ENCODE data around the gene LTA4H. TPM values are rescaled to one million over a fixed set of nuclear protein-coding genes. Genes with fewer than 3 reads are reported as not detected.

LTA4H gene
- total RNA-seq, 3 donors from 2014 or later, result 66.5 to 94.5 (median 67.4) TPM

DNA sequence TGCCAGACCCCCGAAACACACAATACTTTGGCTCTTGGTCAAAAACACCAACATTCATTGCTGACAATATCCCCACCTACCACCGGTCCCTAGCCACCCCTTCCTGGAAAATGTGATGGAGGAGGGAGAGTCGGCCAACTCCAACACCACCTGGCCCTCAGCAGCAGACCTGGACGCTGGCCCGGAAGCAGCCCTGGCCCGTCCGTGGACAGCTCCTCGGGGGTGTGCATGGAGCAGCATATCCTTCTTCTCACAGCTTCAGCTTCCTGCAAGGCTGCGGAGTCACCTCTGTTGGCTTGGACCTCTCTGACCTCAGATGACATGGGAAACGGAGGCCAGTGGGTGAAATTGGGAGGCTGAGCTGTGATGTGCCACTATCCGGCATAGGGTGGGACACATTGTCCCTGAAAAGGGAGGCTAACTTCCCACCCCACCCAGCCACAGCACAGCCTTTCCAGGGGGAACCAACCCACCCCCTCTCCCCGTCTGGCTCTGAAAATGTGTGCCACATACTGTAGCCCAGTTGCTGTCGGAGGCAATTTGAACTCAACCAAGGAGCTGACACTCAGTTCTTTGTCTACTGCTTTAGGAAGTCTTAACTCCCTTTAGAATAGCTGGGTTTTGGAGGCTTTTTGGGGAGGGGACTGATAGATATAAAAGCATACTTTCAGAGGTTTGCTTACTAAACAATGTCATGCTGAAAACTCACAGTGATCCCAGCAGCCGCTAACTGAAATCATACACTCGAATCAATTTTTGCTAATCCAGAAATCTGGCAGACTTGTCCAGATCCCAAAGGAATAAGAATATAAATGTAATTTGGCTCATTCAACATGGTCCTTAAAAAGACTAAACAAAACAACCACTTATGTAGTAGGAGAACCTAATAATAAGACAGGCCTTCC is 43.1 kb upstream of the LTA4H start:
- TF ChIP-seq POLR2A (IDR thresholded peaks at IDR 0.05) (no peak), POLR2AphosphoS5 (IDR thresholded peaks at IDR 0.05) (peak in 2 of 3 donors; percentile 46 to 64)
- TF ChIP-seq, protein P1, sequence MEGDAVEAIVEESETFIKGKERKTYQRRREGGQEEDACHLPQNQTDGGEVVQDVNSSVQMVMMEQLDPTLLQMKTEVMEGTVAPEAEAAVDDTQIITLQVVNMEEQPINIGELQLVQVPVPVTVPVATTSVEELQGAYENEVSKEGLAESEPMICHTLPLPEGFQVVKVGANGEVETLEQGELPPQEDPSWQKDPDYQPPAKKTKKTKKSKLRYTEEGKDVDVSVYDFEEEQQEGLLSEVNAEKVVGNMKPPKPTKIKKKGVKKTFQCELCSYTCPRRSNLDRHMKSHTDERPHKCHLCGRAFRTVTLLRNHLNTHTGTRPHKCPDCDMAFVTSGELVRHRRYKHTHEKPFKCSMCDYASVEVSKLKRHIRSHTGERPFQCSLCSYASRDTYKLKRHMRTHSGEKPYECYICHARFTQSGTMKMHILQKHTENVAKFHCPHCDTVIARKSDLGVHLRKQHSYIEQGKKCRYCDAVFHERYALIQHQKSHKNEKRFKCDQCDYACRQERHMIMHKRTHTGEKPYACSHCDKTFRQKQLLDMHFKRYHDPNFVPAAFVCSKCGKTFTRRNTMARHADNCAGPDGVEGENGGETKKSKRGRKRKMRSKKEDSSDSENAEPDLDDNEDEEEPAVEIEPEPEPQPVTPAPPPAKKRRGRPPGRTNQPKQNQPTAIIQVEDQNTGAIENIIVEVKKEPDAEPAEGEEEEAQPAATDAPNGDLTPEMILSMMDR (IDR thresholded peaks at IDR 0.05), result no peak
- H3K4me1 ChIP-seq, result no peaks in the 10 kb centered on the region
- peak overlapping the region in 1 of 3 donors; percentile 2 for H3K4me3 ChIP-seq
- H3K27me3 ChIP-seq, result no peaks in the 10 kb centered on the region
- no peaks in the 10 kb centered on the region for H3K9me3 ChIP-seq
- peak; percentile 26 to 58 for DNase-seq (ENCODE audit: low spot score in 2 of 2)
- peak overlapping the region in 1 of 2 donors; percentile 61 for H3K27ac ChIP-seq
- intact Hi-C loops (cut with DNase I; ENCODE audit: low total_unique reads), result loop anchor here (10.0 kb wide), 1 partner anchor 106 kb away; no protein-coding TSS in a partner anchor
- no peaks in the 10 kb centered on the region for H3K36me3 ChIP-seq

DNA sequence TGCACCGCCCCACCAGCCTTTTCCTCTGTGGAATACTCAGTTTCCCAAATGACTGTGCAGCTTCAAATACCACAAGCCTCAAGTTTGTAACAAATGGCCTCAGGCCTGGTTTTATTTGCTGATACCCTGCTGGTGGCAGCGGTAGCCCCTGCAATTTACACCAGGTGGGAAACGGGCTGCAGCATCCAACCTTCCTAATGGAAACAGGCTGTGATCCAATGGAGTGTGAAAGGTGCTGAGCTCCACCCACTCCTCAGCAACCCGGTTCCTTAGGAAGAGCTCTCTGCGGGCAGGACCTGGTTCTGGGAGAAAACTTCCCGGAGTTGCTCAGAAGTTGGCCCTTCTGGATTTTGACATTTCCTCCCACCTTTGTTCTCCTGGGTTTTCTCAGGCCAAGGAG is 41.7 kb upstream of the LTA4H start:
- H3K9me3 ChIP-seq, result no peaks in the 10 kb centered on the region
- no peaks in the 10 kb centered on the region for H3K4me1 ChIP-seq
- no peak overlapping the region for H3K4me3 ChIP-seq
- H3K27me3 ChIP-seq, result no peaks in the 10 kb centered on the region
- no peak overlapping the region for H3K27ac ChIP-seq
- TF ChIP-seq POLR2A (IDR thresholded peaks at IDR 0.05), result no peak
- TF ChIP-seq, protein P1 (IDR thresholded peaks at IDR 0.05), result no peak
- TF ChIP-seq POLR2AphosphoS5 (IDR thresholded peaks at IDR 0.05), result no peak
- DNase-seq (ENCODE audit: low spot score in 2 of 2), result no peak
- no peaks in the 10 kb centered on the region for H3K36me3 ChIP-seq
- intact Hi-C loops (cut with DNase I; ENCODE audit: low total_unique reads), result loop anchor here (10.0 kb wide), 1 partner anchor 108 kb away; no protein-coding TSS in a partner anchor

DNA sequence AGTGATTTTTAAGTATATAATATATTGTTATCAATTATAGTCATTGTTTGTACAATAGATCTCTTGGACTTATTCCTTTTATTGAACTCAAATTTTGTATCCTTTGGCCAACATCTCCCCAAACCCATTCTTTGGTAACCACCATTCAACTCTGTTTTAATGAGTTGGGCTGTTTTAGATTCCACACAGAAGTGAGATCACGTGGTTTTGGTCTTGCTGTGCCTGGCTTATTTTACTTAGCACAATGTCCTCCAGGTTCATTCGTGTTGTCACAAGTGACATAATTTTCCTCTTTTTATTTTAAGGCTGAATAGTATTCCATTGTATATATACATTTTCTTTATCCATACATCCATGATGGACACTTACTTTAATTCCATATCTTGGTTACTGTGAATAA is 40.2 kb upstream of the LTA4H start:
- Histone ChIP-seq H3K9me3 (no peaks in the 10 kb centered on the region), H3K36me3 (no peaks in the 10 kb centered on the region), H3K4me1 (no peaks in the 10 kb centered on the region), H3K4me3 (no peak overlapping the region), H3K27ac (no peak overlapping the region), H3K27me3 (no peaks in the 10 kb centered on the region)
- TF ChIP-seq POLR2A (IDR thresholded peaks at IDR 0.05), result no peak
- TF ChIP-seq, protein P1 (IDR thresholded peaks at IDR 0.05), result no peak
- no peak for TF ChIP-seq POLR2AphosphoS5 (IDR thresholded peaks at IDR 0.05)
- intact Hi-C loops (cut with DNase I; ENCODE audit: low total_unique reads), result loop anchor here (10.0 kb wide), 1 partner anchor 109 kb away; no protein-coding TSS in a partner anchor
- no peak for DNase-seq (ENCODE audit: low spot score in 2 of 2)

DNA sequence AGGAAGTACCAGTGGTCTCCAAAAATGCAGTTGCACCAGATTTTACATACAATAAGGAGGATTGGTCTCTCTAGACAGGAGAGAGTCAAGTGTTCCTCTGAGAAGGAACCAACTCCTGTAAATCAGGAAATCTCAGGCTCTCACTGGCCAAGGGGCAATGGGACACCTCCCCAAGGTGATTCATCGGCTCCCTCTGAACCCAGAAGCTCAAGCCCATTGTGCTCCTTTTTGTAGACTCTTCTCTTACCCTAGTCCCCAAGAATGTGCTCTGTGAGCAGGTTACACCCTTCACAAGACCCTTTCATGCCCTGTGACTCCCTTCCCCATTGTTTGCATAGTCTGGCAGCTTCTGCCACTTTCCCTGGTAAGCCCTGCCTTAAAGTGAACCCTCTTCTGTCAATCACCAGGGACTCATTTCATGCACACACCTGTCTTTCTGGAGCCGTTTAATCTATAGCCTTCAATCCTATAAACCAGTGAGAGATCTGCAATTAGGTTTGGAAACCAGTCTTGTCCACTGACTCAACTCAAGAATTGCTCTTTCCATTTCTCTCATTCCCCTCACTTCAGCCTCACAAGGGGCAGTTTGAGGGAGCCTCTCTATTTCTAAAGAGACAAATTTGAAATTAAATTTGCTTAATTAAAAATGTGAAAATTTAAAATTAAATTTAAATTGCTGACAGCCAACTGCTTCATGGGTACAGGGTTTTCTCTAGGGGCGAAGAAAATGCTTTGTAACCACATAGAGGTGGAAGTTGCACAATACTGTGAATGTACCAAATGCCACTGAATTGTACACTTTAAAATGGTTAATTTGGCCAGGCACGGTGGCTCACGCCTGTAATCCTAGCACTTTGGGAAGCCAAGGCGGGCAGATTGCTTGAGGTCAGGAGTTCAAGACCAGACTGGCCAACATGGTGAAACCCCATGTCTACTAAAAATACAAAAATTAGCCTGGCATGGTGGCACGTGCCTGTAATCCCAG is 38.3 kb upstream of the LTA4H start:
- intact Hi-C loops (cut with DNase I; ENCODE audit: low total_unique reads), result loop anchor here (10.0 kb wide), 1 partner anchor 111 kb away; no protein-coding TSS in a partner anchor
- H3K9me3 ChIP-seq, result no peaks in the 10 kb centered on the region

DNA sequence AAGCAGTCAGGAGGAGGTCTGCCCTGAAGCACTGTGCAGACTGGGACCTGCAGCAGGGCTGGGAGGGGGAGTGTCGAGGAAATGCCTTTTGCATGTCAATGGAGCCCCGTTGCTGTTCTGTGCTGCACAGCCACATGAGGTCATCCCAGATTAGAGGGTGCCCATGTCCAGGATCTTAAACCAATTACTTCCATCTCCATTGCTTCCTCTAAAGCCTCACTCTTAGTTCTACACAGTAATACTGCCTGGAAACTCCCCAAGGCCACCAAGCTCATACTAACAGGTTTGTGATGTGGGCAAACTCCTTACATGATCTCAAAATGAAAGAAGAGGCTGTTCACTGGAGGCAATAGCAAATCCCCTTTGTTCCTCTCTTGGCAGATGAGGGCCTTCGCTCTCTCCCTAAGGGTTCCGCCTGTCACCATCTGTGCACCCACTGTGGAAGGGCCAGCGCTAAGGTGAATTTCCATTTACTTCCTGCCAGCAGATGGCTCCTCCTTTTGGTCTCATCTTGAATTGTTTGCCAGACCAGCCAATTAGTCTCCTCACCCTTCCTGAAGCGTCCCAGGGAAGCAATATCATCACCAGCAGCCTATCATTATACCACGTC is 35.4 kb upstream of the LTA4H start:
- Histone ChIP-seq H3K4me3 (no peak overlapping the region), H3K4me1 (no peaks in the 10 kb centered on the region), H3K27ac (no peak overlapping the region), H3K27me3 (no peaks in the 10 kb centered on the region), H3K9me3 (no peaks in the 10 kb centered on the region), H3K36me3 (no peaks in the 10 kb centered on the region)
- TF ChIP-seq POLR2AphosphoS5 (IDR thresholded peaks at IDR 0.05), result no peak
- TF ChIP-seq, protein P1 (IDR thresholded peaks at IDR 0.05), result no peak
- intact Hi-C loops (cut with DNase I; ENCODE audit: low total_unique reads), result loop anchor here (10.0 kb wide), 1 partner anchor 114 kb away; no protein-coding TSS in a partner anchor
- peak in 1 of 2 donors; percentile 18 for DNase-seq (ENCODE audit: low spot score in 2 of 2)

More for the DNA sequence above, 38.3 kb upstream of the LTA4H start:
- H3K4me1 ChIP-seq, result no peaks in the 10 kb centered on the region
- TF ChIP-seq POLR2A (IDR thresholded peaks at IDR 0.05) (no peak), POLR2AphosphoS5 (IDR thresholded peaks at IDR 0.05) (no peak)
- DNase-seq (ENCODE audit: low spot score in 2 of 2), result no peak
- H3K4me3 ChIP-seq, result no peak overlapping the region
- no peaks in the 10 kb centered on the region for H3K27me3 ChIP-seq
- no peak overlapping the region for H3K27ac ChIP-seq
- no peaks in the 10 kb centered on the region for H3K36me3 ChIP-seq
